GM21529 (cell line): Measurements from ENCODE around the gene NAP1L1.
"Not testable (repeated sequence)": the region's sequence is repeated elsewhere in the genome, so short reads cannot be mapped to it uniquely, and the experiment has no call there.

ENCODE experiments used
- ATAC-seq: cut with Tn5 transposase; IDR thresholded peaks from one replicate; pipeline ENCODE4 v1.9.1; 2021; ENCODE audit not compliant: unreplicated experiment

NAP1L1 gene

DNA sequence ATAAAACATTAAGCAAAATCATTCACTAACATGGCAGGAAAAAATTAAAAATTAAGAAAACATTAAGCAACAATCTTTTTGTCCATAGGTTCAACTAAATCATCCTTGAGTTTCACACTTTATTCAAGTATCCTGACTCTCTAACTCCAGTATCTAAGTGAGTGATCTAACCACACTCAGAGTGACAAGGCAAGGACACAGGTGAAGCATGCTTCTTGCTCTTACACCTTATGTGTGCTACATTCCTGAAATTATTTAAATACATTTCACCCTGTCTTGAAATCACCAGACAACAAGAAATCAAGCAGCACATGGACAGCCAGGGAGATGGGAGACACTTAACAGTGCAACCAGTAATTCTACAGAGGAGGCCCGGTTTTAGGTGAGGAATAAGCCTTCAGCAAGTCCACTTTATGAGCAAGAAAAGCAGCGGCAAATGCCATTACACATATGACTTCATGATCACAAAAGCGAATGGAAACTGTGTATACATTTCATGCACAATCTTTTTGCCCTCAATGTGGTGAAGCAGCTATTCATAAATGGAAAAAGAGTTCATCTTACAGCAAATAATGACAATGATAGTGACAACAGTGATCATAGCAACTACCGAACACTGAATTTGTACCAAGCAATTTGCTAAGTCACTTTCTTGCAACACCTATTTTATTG, 90.3 kb downstream of the NAP1L1 start:
- ATAC-seq = no peak

GRCh38 chr12:75991753-75992152, 92.7 kb downstream of the NAP1L1 start:
- no peak for ATAC-seq

DNA sequence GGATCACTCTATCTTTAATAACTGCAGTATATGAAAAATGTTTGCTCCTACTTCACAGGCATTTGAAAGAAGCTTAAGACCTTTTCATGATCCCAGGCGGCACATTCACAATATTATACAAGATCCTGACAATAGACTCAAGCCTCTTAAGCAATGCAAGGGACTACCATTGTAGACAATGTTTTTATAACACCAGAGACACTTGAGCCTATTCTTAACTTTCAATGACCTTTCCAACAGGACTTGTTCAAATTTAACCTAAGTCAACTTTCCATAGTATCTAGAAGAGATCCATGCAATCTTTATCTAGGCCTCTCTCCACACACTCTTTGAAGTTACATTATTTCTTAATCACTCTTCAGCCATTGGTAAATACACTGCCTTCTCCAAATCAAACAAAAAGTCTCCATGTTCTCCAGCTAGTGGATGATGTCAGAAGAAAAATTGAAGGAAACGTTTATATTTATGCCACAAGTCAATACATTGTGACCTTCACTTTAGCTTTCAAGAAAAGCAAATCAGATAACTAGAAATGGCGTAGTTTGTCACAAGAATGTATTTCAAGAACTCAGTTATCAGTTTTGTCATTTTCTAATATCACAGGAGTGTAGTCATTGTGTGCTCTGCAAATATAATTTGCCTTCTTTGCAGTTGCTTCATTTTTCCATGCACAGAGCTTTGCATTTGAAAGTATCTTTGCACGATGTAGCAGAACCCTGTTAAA, 94.1 kb downstream of the NAP1L1 start:
- no peak for ATAC-seq

GRCh38 chr12:75987709-75988108, 96.8 kb downstream of the NAP1L1 start:
- not testable (repeated sequence) for ATAC-seq
